ENCODE measurements around the gene DRG2. TPM values are rescaled to one million over a fixed set of nuclear protein-coding genes. Genes with fewer than 3 reads are reported as not detected.

The DRG2 gene
- total and polyA plus RNA-seq, 2 of the 13 experiments (the other 11 are each of a cell fraction or from before 2014, with no cell fraction given) = 20.1 to 26.6 TPM

DNA sequence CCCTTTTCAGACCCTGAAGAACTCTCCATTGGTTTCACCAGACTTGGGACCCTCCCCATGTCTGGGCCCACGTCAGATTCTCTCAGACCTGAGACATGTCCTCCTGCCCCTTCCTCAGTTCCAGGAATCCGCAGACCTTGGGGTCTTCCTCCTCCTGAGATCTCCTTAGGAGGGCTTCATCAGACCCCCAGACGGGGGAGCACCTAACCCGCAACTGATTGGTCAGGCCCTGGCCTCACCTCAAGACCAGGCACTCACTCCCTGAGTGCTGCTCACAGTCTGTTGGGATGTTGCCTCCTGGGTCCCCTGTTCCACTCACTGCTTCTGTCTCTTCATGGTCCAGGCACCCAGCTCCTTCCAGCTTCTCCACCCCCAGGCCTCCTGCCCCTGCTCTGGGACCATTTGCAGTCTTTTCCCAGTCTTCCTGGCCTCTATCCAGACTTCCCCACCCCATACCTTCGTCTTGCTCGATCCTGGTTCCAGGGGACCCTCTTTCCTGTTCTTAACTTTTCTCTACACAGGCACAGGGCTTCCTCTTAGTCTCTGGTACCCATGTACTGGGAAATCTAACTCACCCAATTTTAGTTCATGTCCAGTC is 47.4 kb upstream of the DRG2 start:
- CTCF ChIA-PET (ENCODE audit: low intra/inter-chr PET ratio, low total read pairs) = no interaction called here
- Histone ChIP-seq H3K27me3 (ENCODE audit: control insufficient read depth in 1 of 2, insufficient read depth in 2 of 2, low read length in 2 of 2) (no peaks in the 10 kb centered on the region; a peak in 1 of 5 replicates), H2AFZ (ENCODE audit: low read length) (no peak overlapping the region), H3K4me1 (ENCODE audit: insufficient read depth, low read length) (peaks cover 60% of the 10 kb centered on the region), H4K20me1 (ENCODE audit: insufficient read depth, low read length) (no peaks in the 10 kb centered on the region; the same call in 1 of the 2 replicates), H3K9me3 (ENCODE audit: low read length) (no peaks in the 10 kb centered on the region), H3K36me3 (replicated peaks in 1 of 2; ENCODE audit: control insufficient read depth in 1 of 2, insufficient read depth in 2 of 2, low read length in 2 of 2) (0 out of 5 replicates have a peak, but pooled peaks cover 0 to 1% of the 10 kb centered on the region in 2 experiments), H3K27ac (ENCODE audit: extremely low read length, insufficient read depth, low read length) (peak overlapping the region; percentile 55), H3K4me2 (ENCODE audit: low read depth, low read length) (peak overlapping the region; percentile 81), H3K9ac (ENCODE audit: insufficient read depth, low read depth, low read length) (peak overlapping the region; percentile 81), H3K79me2 (ENCODE audit: insufficient read depth, low read length) (peaks cover 21% of the 10 kb centered on the region), H3K4me3 (replicated peaks in 1 of 3; ENCODE audit: insufficient read depth in 1 of 3, low read depth in 2 of 3, low read length in 3 of 3) (peak overlapping the region; percentile 73 to 89 (median 89))
- POLR2A ChIA-PET = no interaction called here
- ATAC-seq (peak; percentile 11; the same call in 1 of the 3 replicates), DNase-seq (ENCODE audit: low spot score) (no peak), FAIRE-seq (no peak)
- WGBS (ENCODE audit: low lambda C conversion rate) = 25% methylated on average over 4 of the region's 6 CpGs
- BruUV-seq (replicated peaks) = no TSS peak
- 0 out of 2 replicates have a peak, but pooled peaks have one; percentile 43 for TF ChIP-seq ZNF839 (CRISPR knock-in tag; IDR thresholded peaks at IDR 0.05; ENCODE audit: borderline replicate concordance)
- TF ChIP-seq SP4 (CRISPR knock-in tag; IDR thresholded peaks at IDR 0.05) = 0 out of 2 replicates have a peak, but pooled peaks have one; percentile 20
- 0 out of 2 replicates have a peak, but pooled peaks have one; percentile 29 for TF ChIP-seq ZNF605 (CRISPR knock-in tag; IDR thresholded peaks at IDR 0.05)
- TF ChIP-seq ZNF572 (CRISPR knock-in tag; IDR thresholded peaks at IDR 0.05) = 0 out of 2 replicates have a peak, but pooled peaks have one; percentile 31
- TF ChIP-seq GMEB1 (CRISPR knock-in tag; IDR thresholded peaks at IDR 0.05; ENCODE audit: borderline replicate concordance) = no peak
- TF ChIP-seq CTCF (CRISPR knock-in tag; IDR thresholded peaks at IDR 0.05) = peak; percentile 39
- TF ChIP-seq ZBTB49 (CRISPR knock-in tag; IDR thresholded peaks at IDR 0.05; ENCODE audit: borderline replicate concordance) = no peak
- TF ChIP-seq MZF1 (CRISPR knock-in tag; IDR thresholded peaks at IDR 0.05; ENCODE audit: borderline replicate concordance) = no peak
- 0 out of 2 replicates have a peak, but pooled peaks have one; percentile 30 for TF ChIP-seq ZNF350 (CRISPR knock-in tag; IDR thresholded peaks at IDR 0.05; ENCODE audit: borderline replicate concordance, low read depth)
- no peak for TF ChIP-seq ATF7 (IDR thresholded peaks at IDR 0.05)
- no peak for TF ChIP-seq ATF7 (CRISPR knock-in tag; IDR thresholded peaks at IDR 0.05)
- TF ChIP-seq CERS6 (CRISPR knock-in tag; IDR thresholded peaks at IDR 0.05) = no peak
- in situ Hi-C loops (cut with HindIII; ENCODE audit: extremely low pct_ligation_motif_present, low pct_unique_long_range_greater_than_20kb) (no loop called here), intact Hi-C loops (cut with micrococcal nuclease; ENCODE audit: unreplicated experiment) (no loop called here)

Data from HepG2 (cell line).